Fibroblast of peridontal ligament (primary cell): ENCODE data around the gene STK26.
"Not testable (repeated sequence)": the region's sequence is repeated elsewhere in the genome, so short reads cannot be mapped to it uniquely, and the experiment has no call there.

Experiments
- DNase-seq: peaks from one replicate; pipeline ENCODE4 v3.0.0-alpha.2; 2010; ENCODE audit errors: extremely low read depth

The STK26 gene

GRCh38 chrX:132022967-132023895 lies at the start of gene STK26:
TSS of gene STK26 (plus strand) at chrX:132023302. CDS start at chrX:132023618, 316 bp downstream.
- DNase-seq: peak; percentile 35

- DNase-seq: no peak
Measured at GRCh38 chrX:131975851-131976250, 47.3 kb upstream of the STK26 start.

GRCh38 chrX:131977619-131978018 lies 45.5 kb upstream of the STK26 start:
- no peak for DNase-seq

DNA sequence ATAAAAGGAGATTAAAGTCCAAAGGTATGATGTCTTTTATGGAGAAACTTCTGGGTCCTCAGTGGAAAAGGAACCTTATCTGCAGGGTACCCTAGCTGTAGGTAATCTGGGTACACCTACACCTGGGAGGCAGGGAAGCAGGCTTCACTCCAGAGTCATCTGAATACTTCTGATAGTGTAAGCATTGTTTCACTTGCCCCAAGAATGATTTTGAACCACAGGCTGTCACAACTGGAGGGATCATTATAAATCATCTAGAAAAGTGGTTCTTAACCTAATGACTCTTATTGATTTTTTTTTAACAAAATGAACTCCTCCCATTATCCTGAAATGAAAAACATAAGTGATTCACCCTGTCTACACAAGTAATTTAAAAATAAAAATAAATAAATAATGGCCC lies 44.0 kb upstream of the STK26 start:
- DNase-seq: no peak

GRCh38 chrX:131985526-131986049 lies 37.5 kb upstream of the STK26 start:
- DNase-seq: no peak

DNA sequence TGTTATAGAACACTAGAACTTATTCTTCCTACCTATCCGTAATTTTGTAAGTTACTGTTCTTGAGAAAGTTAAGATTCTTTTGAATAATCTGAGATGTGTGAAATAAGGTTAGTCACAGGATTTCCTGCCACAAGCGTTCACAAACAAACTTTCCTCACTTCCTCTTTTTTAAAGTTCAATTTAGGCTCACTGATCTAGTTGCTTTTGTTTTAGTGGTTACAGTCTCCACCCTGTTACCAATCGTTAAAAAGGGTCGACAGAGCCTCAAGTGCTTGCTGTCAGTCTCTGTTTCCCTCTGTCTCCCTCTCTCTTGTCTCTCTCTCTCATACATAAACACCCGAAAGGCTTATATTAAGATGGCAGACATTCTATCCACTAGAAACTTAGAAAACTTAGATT lies 35.9 kb upstream of the STK26 start:
- no peak for DNase-seq

GRCh38 chrX:131988236-131988635 lies 34.9 kb upstream of the STK26 start:
- DNase-seq: no peak

GRCh38 chrX:132001127-132001526 lies 22.0 kb upstream of the STK26 start:
- no peak for DNase-seq

DNA sequence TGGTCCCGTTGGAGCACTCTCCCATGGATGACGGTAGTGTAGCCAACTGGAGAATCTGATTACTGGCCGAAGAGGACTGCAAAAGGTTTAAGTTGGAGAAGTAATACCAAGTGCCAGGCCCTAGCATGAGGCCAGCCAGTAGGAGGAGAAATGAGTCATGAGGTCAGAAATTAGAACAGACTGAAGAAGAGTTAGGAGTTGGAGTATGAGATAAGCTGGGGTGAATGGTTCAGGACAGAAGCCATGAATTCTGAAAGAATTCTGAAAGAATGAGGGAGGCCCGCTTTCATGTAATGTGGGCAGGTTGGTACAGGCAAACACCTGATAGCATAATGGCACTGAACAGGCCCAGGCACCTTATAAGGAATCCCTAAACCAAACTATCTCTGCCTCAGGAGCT lies 18.4 kb upstream of the STK26 start:
- no peak for DNase-seq

DNA sequence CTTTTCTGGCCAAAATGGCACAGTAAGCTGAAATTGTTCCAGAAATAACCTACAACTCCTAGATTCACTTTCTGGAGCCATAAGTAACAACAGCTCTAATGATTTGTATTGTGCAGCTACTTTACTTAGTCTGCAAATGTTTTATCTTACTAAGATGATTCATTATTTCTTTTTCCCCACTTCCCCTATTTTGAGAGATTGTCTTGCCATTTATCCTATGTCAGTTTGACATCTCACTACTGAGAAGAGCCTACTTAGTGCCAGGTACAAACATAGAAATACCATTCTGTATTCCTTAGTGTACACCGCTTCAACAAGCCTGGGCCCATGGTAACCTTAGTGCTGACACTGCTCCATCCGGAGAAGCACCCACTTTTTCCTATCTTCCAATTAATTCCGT lies 13.8 kb upstream of the STK26 start:
- no peak for DNase-seq

GRCh38 chrX:132010213-132010612 lies 12.9 kb upstream of the STK26 start:
- DNase-seq: not testable (repeated sequence)

GRCh38 chrX:132015875-132016274 lies 7.2 kb upstream of the STK26 start:
- no peak for DNase-seq

- DNase-seq: no peak
Measured at GRCh38 chrX:132016628-132017430, 6.3 kb upstream of the STK26 start.

- DNase-seq: no peak
Measured at GRCh38 chrX:132017431-132018185, 5.5 kb upstream of the STK26 start.

- DNase-seq: peak; percentile 10
Measured at GRCh38 chrX:132022198-132022966, 720 bp upstream of the STK26 start.

GRCh38 chrX:132023896-132024386 lies 839 bp downstream of the STK26 start:
- DNase-seq: no peak

GRCh38 chrX:132025041-132025440 lies 1.9 kb downstream of the STK26 start:
- DNase-seq: no peak

GRCh38 chrX:132030264-132030663 lies 7.2 kb downstream of the STK26 start:
- DNase-seq: no peak

- DNase-seq: no peak
Measured at GRCh38 chrX:132031867-132032266, 8.8 kb downstream of the STK26 start.

GRCh38 chrX:132033166-132033565 lies 10.1 kb downstream of the STK26 start:
- DNase-seq: no peak

DNA sequence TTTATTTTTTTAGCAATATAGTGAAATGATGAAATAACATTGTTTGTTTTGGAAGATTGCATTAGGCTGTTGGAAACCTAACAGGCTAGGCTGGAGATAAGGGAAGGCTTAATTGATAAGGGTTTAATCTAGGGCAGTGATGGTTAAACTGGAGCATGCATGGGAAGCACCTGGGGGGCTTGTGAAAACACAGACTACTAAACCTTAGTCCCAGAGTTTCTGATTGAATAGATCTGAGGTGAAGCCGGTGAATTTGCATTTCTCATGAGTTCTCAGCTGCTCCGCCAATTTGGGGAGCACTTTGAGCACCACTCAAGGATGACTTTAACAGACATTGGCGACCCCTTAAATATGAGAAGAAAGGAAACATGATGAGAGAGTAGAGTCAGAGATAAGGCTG lies 11.5 kb downstream of the STK26 start:
- DNase-seq: no peak
